ENCODE results near the gene ETV1. TPM values are rescaled to one million over a fixed set of nuclear protein-coding genes. Genes with fewer than 3 reads are reported as not detected.

The ETV1 gene
- total RNA-seq, 1 experiment from 2014 or later: 23.3 TPM

DNA sequence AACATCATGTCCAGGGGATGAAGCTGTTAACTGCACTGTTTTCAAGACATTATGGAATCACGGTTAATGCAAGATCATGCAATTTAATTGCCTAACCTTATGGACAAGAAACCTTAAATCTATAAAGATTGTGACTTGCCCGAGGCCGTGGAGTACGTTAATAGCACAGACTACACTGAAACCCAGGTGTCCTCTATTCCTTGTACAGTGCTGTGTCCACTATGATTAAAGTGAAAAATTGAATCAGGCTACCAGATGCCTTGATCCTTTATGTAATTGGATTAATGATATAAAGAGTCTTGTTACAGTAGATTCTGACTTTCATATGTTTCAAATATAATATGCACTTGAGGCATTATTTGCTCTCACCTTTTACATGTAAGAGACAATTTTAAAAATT, 33.9 kb upstream of the ETV1 start:
- no peaks in the 10 kb centered on the region for H3K36me3 ChIP-seq (ENCODE audit: control insufficient read depth in 1 of 2, insufficient read depth in 2 of 2, low read length in 2 of 2)
- no peak overlapping the region for H3K4me3 ChIP-seq (replicated peaks in 1 of 2; ENCODE audit: low read depth in 1 of 2, low read length in 2 of 2)
- peaks cover 5 to 15% of the 10 kb centered on the region in 2 experiments; a peak in 3 of 4 replicates for H3K4me1 ChIP-seq (ENCODE audit: control insufficient read depth in 1 of 2, insufficient read depth in 2 of 2, low read length in 2 of 2)
- no peak overlapping the region for H3K9ac ChIP-seq (ENCODE audit: low read length)
- TF ChIP-seq, protein P1, sequence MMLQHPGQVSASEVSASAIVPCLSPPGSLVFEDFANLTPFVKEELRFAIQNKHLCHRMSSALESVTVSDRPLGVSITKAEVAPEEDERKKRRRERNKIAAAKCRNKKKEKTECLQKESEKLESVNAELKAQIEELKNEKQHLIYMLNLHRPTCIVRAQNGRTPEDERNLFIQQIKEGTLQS (IDR thresholded peaks at IDR 0.05): no peak
- TF ChIP-seq, protein P2, sequence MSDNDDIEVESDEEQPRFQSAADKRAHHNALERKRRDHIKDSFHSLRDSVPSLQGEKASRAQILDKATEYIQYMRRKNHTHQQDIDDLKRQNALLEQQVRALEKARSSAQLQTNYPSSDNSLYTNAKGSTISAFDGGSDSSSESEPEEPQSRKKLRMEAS (IDR thresholded peaks at IDR 0.05): no peak
- TF ChIP-seq RAD21 (IDR thresholded peaks at IDR 0.05; ENCODE audit: low read depth) (no peak), ZNF274 (IDR thresholded peaks at IDR 0.05; ENCODE audit: low read depth, low read length) (no peak), CBX3 (IDR thresholded peaks at IDR 0.05; ENCODE audit: low read depth) (no peak), SIN3A (IDR thresholded peaks at IDR 0.05; ENCODE audit: low read depth) (no peak), POLR2A (IDR thresholded peaks at IDR 0.05; ENCODE audit: borderline replicate concordance, extremely low read depth, insufficient read depth, insufficient read length) (no peak), EGR1 (IDR thresholded peaks at IDR 0.05; ENCODE audit: low read depth) (no peak), POLR2AphosphoS5 (IDR thresholded peaks at IDR 0.05; ENCODE audit: low read depth, low read length) (no peak), FOSL1 (IDR thresholded peaks at IDR 0.05; ENCODE audit: low read depth) (no peak), ZFX (IDR thresholded peaks at IDR 0.05) (no peak), JUND (IDR thresholded peaks at IDR 0.05) (no peak), SRF (IDR thresholded peaks at IDR 0.05; ENCODE audit: low read depth) (no peak), SP1 (IDR thresholded peaks at IDR 0.05; ENCODE audit: low read depth) (no peak), ELF1 (IDR thresholded peaks at IDR 0.05; ENCODE audit: borderline replicate concordance, low read depth) (no peak)
- TF ChIP-seq, protein P3, sequence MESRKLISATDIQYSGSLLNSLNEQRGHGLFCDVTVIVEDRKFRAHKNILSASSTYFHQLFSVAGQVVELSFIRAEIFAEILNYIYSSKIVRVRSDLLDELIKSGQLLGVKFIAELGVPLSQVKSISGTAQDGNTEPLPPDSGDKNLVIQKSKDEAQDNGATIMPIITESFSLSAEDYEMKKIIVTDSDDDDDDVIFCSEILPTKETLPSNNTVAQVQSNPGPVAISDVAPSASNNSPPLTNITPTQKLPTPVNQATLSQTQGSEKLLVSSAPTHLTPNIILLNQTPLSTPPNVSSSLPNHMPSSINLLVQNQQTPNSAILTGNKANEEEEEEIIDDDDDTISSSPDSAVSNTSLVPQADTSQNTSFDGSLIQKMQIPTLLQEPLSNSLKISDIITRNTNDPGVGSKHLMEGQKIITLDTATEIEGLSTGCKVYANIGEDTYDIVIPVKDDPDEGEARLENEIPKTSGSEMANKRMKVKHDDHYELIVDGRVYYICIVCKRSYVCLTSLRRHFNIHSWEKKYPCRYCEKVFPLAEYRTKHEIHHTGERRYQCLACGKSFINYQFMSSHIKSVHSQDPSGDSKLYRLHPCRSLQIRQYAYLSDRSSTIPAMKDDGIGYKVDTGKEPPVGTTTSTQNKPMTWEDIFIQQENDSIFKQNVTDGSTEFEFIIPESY (IDR thresholded peaks at IDR 0.05; ENCODE audit: extremely low read depth, insufficient replicate concordance, low read length): no peak
- TF ChIP-seq, protein P4, sequence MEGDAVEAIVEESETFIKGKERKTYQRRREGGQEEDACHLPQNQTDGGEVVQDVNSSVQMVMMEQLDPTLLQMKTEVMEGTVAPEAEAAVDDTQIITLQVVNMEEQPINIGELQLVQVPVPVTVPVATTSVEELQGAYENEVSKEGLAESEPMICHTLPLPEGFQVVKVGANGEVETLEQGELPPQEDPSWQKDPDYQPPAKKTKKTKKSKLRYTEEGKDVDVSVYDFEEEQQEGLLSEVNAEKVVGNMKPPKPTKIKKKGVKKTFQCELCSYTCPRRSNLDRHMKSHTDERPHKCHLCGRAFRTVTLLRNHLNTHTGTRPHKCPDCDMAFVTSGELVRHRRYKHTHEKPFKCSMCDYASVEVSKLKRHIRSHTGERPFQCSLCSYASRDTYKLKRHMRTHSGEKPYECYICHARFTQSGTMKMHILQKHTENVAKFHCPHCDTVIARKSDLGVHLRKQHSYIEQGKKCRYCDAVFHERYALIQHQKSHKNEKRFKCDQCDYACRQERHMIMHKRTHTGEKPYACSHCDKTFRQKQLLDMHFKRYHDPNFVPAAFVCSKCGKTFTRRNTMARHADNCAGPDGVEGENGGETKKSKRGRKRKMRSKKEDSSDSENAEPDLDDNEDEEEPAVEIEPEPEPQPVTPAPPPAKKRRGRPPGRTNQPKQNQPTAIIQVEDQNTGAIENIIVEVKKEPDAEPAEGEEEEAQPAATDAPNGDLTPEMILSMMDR (IDR thresholded peaks at IDR 0.05 in 2 of 3, conservative IDR thresholded peaks at IDR 0.05 in 1 of 3; ENCODE audit: borderline replicate concordance in 1 of 3, insufficient read depth in 1 of 3, low read depth in 2 of 3, low read length in 2 of 3): no peak
- ChIA-PET RAD21 (ENCODE audit: low non-redundant PET in 1 of 2, low total read pairs in 2 of 2, uncharacterized antibody in 2 of 2, unreplicated experiment in 2 of 2) (no interaction called here), POLR2A (no interaction called here), CTCF (no interaction called here)
- DNase-seq (ENCODE audit: low read depth, low spot score) (no peak), ATAC-seq (no peak)
- no peaks in the 10 kb centered on the region for H3K27me3 ChIP-seq (ENCODE audit: insufficient read depth, low read length)
- intact Hi-C loops (cut with micrococcal nuclease): no loop called here
- no TSS peak for BruUV-seq (replicated peaks)
- H3K4me2 ChIP-seq (ENCODE audit: low read length): no peak overlapping the region
- no peaks in the 10 kb centered on the region for H3K9me3 ChIP-seq (ENCODE audit: control insufficient read depth in 1 of 2, insufficient read depth in 1 of 2, low read depth in 1 of 2, low read length in 2 of 2)
- no peaks in the 10 kb centered on the region for H4K20me1 ChIP-seq (ENCODE audit: insufficient read depth)
- H3K9me2 ChIP-seq (ENCODE audit: insufficient read depth): no peaks in the 10 kb centered on the region; the same call in 1 of the 2 replicates
- H3K27ac ChIP-seq (ENCODE audit: low read depth, low read length): no peak overlapping the region
- no peak overlapping the region for H2AFZ ChIP-seq (ENCODE audit: low read depth, low read length, poor library complexity, severe bottlenecking)
- H3K79me2 ChIP-seq (ENCODE audit: insufficient read depth, low read length): no peaks in the 10 kb centered on the region
